Motor neuron (in vitro differentiated cells): ENCODE data around the gene SFXN4. TPM values are rescaled to one million over a fixed set of nuclear protein-coding genes. Genes with fewer than 3 reads are reported as not detected.

Experiments used
- ATAC-seq, 8 experiments: fragments of 200-7000 bp; cut with Tn5 transposase; replicated peaks in 6 of 8; 2 replicates each; pipeline ENCODE4 v1.8.0; 2021; ENCODE audit warnings: mild to moderate bottlenecking in 8 of 8, moderate library complexity in 8 of 8
- H3K27ac ChIP-seq, 2 donors: fragments of 250-450 bp; sonication (Bioruptor Pico); 2 replicates each; pipeline ENCODE4 v1.9.0; 2021; ENCODE audit warnings: antibody characterized with exemption in 2 of 2, mild to moderate bottlenecking in 2 of 2, moderate library complexity in 1 of 2
- H3K4me1 ChIP-seq, 2 donors: fragments of 250-450 bp; sonication (Bioruptor Pico); replicated peaks in 1 of 2; 2 replicates each; pipeline ENCODE4 v1.6.1; 2021; ENCODE audit warnings: antibody characterized with exemption in 2 of 2, mild to moderate bottlenecking in 2 of 2, moderate library complexity in 1 of 2
- H3K4me3 ChIP-seq, 5 donors: fragments of 250-450 bp; sonication (Bioruptor Pico); 2 replicates each; pipeline ENCODE4 v1.9.0; 2021; ENCODE audit warnings: antibody characterized with exemption in 5 of 5, mild to moderate bottlenecking in 5 of 5, moderate library complexity in 4 of 5
- WGBS, 10 experiments: fragments of 450-650 bp; shearing (Covaris generic); methylation state at CpG; one replicate each; pipeline ENCODE4 v1.0.0; 2022; 5-methylcytosine and 5-hydroxymethylcytosine counted together
- in situ Hi-C, 9 experiments: fragments of 400-800 bp; cut with MboI; loops; one replicate each; pipeline ENCODE4 v1.15.0; 2021; ENCODE audit warnings: low sequenced_read_pairs in 9 of 9, low pct_unique_long_range_greater_than_20kb in 2 of 9; ENCODE audit not compliant: unreplicated experiment in 9 of 9
- total RNA-seq, 8 experiments: library from RNA; unstranded; fragments of 300-600 nt; gene quantifications; 2 replicates each; pipeline versions ENCODE4 v1.2.3 to v1.2.4, GENCODE V29; 2022

Gene SFXN4
- total RNA-seq, 8 experiments from 2014 or later = 10.9 to 57.0 (median 21.8) TPM

- ATAC-seq = peak in 1 of 8 experiments; percentile 73
- Histone ChIP-seq H3K4me1 (no peaks in the 10 kb centered on the region), H3K4me3 (no peak overlapping the region), H3K27ac (no peak overlapping the region)
- in situ Hi-C loops = no loop called here
- WGBS, 10 experiments = 65 to 100% (median 85%) methylated on average over 2 to 9 of the region's 14 CpGs; no CpG with 5 or more reads in 2 of the 10 experiments
These were observed 32.8 kb downstream of the SFXN4 start for GRCh38 chr10:119132521-119133345.

- in situ Hi-C loops = no loop called here
- H3K4me1 ChIP-seq = no peaks in the 10 kb centered on the region
- ATAC-seq = peak in 2 of 8 experiments; percentile 61 to 73
- H3K27ac ChIP-seq = no peak overlapping the region
- H3K4me3 ChIP-seq = no peak overlapping the region
- WGBS, 10 experiments = 45 to 100% (median 74%) methylated on average over 3 to 9 of the region's 10 CpGs
These were observed 33.8 kb downstream of the SFXN4 start for GRCh38 chr10:119131512-119132240.

- no peak overlapping the region for H3K4me3 ChIP-seq
- H3K4me1 ChIP-seq = no peaks in the 10 kb centered on the region
- no peak overlapping the region for H3K27ac ChIP-seq
- no peak for ATAC-seq
- in situ Hi-C loops = no loop called here
- WGBS, 10 experiments = 17 to 100% (median 94%) methylated on average over 1 to 4 of the region's 4 CpGs
These were observed 35.8 kb downstream of the SFXN4 start for GRCh38 chr10:119129721-119130120.

- Histone ChIP-seq H3K4me1 (no peaks in the 10 kb centered on the region), H3K27ac (no peak overlapping the region), H3K4me3 (no peak overlapping the region)
- no peak for ATAC-seq
- in situ Hi-C loops = no loop called here
- 83 to 100% (median 95%) methylated on average over 1 to 2 of the region's 2 CpGs; no CpG with 5 or more reads in 1 of the 10 experiments for WGBS, 10 experiments
These were observed 39.6 kb downstream of the SFXN4 start for GRCh38 chr10:119125942-119126341.

- ATAC-seq = no peak
- H3K27ac ChIP-seq = no peak overlapping the region
- WGBS, 10 experiments = 71 to 100% (median 100%) methylated on average over 1 to 2 of the region's 2 CpGs; no CpG with 5 or more reads in 2 of the 10 experiments
- no peak overlapping the region for H3K4me3 ChIP-seq
- H3K4me1 ChIP-seq = no peaks in the 10 kb centered on the region
- in situ Hi-C loops = no loop called here
These were observed 44.6 kb downstream of the SFXN4 start for GRCh38 chr10:119120875-119121274.

GRCh38 chr10:119120413-119120867 is 45.1 kb downstream of the SFXN4 start:
- Histone ChIP-seq H3K4me1 (no peaks in the 10 kb centered on the region), H3K4me3 (no peak overlapping the region), H3K27ac (no peak overlapping the region)
- in situ Hi-C loops = no loop called here
- 81 to 100% (median 91%) methylated on average over 1 to 4 of the region's 4 CpGs for WGBS, 10 experiments
- ATAC-seq = no peak

GRCh38 chr10:119119400-119119799 is 46.1 kb downstream of the SFXN4 start:
- 60 to 100% (median 100%) methylated on average over 1 of the region's 1 CpG; no CpG with 5 or more reads in 5 of the 10 experiments for WGBS, 10 experiments
- Histone ChIP-seq H3K4me3 (no peak overlapping the region), H3K27ac (no peak overlapping the region), H3K4me1 (no peaks in the 10 kb centered on the region)
- ATAC-seq = no peak
- in situ Hi-C loops = no loop called here

GRCh38 chr10:119118231-119118630 is 47.3 kb downstream of the SFXN4 start:
- in situ Hi-C loops = no loop called here
- no peak for ATAC-seq
- H3K4me1 ChIP-seq = no peaks in the 10 kb centered on the region
- 45 to 100% (median 87%) methylated on average over 1 to 5 of the region's 5 CpGs; no CpG with 5 or more reads in 2 of the 10 experiments for WGBS, 10 experiments
- no peak overlapping the region for H3K4me3 ChIP-seq
- H3K27ac ChIP-seq = no peak overlapping the region

- H3K27ac ChIP-seq = no peak overlapping the region
- in situ Hi-C loops = no loop called here
- WGBS, 10 experiments = 84 to 100% (median 97%) methylated on average over 3 to 6 of the region's 6 CpGs; no CpG with 5 or more reads in 2 of the 10 experiments
- no peak for ATAC-seq
- H3K4me1 ChIP-seq = no peaks in the 10 kb centered on the region
- no peak overlapping the region for H3K4me3 ChIP-seq
These were observed 49.1 kb downstream of the SFXN4 start for GRCh38 chr10:119116326-119116951.

- in situ Hi-C loops = no loop called here
- WGBS, 10 experiments = 46 to 100% (median 89%) methylated on average over 4 to 9 of the region's 9 CpGs; no CpG with 5 or more reads in 1 of the 10 experiments
- ATAC-seq = no peak
- H3K4me3 ChIP-seq = no peak overlapping the region
- no peak overlapping the region for H3K27ac ChIP-seq
- H3K4me1 ChIP-seq = no peaks in the 10 kb centered on the region
These were observed 49.6 kb downstream of the SFXN4 start for GRCh38 chr10:119115926-119116325.

GRCh38 chr10:119113751-119114732 is 51.5 kb downstream of the SFXN4 start:
- no peak overlapping the region for H3K27ac ChIP-seq

GRCh38 chr10:119112056-119112455 is 53.5 kb downstream of the SFXN4 start:
- 17 to 96% (median 88%) methylated on average over 2 to 4 of the region's 4 CpGs for WGBS, 10 experiments
- Histone ChIP-seq H3K4me3 (no peak overlapping the region), H3K27ac (no peak overlapping the region), H3K4me1 (no peaks in the 10 kb centered on the region)
- in situ Hi-C loops = no loop called here
- no peak for ATAC-seq

More at GRCh38 chr10:119113751-119114732, 51.5 kb downstream of the SFXN4 start:
- Histone ChIP-seq H3K4me3 (no peak overlapping the region), H3K4me1 (no peaks in the 10 kb centered on the region)
- in situ Hi-C loops = no loop called here
- 37 to 100% (median 93%) methylated on average over 2 to 5 of the region's 11 CpGs; no CpG with 5 or more reads in 4 of the 10 experiments for WGBS, 10 experiments
- ATAC-seq = no peak
